ENCODE results near the gene MBNL1.

GRCh38 chr3:152383136-152383606, 114.4 kb downstream of the MBNL1 start:
- TF ChIP-seq, protein P1, sequence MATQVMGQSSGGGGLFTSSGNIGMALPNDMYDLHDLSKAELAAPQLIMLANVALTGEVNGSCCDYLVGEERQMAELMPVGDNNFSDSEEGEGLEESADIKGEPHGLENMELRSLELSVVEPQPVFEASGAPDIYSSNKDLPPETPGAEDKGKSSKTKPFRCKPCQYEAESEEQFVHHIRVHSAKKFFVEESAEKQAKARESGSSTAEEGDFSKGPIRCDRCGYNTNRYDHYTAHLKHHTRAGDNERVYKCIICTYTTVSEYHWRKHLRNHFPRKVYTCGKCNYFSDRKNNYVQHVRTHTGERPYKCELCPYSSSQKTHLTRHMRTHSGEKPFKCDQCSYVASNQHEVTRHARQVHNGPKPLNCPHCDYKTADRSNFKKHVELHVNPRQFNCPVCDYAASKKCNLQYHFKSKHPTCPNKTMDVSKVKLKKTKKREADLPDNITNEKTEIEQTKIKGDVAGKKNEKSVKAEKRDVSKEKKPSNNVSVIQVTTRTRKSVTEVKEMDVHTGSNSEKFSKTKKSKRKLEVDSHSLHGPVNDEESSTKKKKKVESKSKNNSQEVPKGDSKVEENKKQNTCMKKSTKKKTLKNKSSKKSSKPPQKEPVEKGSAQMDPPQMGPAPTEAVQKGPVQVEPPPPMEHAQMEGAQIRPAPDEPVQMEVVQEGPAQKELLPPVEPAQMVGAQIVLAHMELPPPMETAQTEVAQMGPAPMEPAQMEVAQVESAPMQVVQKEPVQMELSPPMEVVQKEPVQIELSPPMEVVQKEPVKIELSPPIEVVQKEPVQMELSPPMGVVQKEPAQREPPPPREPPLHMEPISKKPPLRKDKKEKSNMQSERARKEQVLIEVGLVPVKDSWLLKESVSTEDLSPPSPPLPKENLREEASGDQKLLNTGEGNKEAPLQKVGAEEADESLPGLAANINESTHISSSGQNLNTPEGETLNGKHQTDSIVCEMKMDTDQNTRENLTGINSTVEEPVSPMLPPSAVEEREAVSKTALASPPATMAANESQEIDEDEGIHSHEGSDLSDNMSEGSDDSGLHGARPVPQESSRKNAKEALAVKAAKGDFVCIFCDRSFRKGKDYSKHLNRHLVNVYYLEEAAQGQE (IDR thresholded peaks at IDR 0.05): no peak
- TF ChIP-seq, protein P2, sequence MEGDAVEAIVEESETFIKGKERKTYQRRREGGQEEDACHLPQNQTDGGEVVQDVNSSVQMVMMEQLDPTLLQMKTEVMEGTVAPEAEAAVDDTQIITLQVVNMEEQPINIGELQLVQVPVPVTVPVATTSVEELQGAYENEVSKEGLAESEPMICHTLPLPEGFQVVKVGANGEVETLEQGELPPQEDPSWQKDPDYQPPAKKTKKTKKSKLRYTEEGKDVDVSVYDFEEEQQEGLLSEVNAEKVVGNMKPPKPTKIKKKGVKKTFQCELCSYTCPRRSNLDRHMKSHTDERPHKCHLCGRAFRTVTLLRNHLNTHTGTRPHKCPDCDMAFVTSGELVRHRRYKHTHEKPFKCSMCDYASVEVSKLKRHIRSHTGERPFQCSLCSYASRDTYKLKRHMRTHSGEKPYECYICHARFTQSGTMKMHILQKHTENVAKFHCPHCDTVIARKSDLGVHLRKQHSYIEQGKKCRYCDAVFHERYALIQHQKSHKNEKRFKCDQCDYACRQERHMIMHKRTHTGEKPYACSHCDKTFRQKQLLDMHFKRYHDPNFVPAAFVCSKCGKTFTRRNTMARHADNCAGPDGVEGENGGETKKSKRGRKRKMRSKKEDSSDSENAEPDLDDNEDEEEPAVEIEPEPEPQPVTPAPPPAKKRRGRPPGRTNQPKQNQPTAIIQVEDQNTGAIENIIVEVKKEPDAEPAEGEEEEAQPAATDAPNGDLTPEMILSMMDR (IDR thresholded peaks at IDR 0.05; ENCODE audit: low read depth, low read length, missing input control): no peak
- TF ChIP-seq TAF1 (conservative IDR thresholded peaks at IDR 0.05) (no peak), SP1 (IDR thresholded peaks at IDR 0.05) (no peak), GABPA (IDR thresholded peaks at IDR 0.05 in 1 of 2, conservative IDR thresholded peaks at IDR 0.05 in 1 of 2) (no peak), RAD21 (IDR thresholded peaks at IDR 0.05) (no peak), EGR1 (IDR thresholded peaks at IDR 0.05; ENCODE audit: low read depth in 2 of 2) (no peak), HNF4A (conservative IDR thresholded peaks at IDR 0.05) (no peak), FOXA1 (IDR thresholded peaks at IDR 0.05) (no peak), HNF4G (IDR thresholded peaks at IDR 0.05) (no peak)
- TF ChIP-seq, protein P3, sequence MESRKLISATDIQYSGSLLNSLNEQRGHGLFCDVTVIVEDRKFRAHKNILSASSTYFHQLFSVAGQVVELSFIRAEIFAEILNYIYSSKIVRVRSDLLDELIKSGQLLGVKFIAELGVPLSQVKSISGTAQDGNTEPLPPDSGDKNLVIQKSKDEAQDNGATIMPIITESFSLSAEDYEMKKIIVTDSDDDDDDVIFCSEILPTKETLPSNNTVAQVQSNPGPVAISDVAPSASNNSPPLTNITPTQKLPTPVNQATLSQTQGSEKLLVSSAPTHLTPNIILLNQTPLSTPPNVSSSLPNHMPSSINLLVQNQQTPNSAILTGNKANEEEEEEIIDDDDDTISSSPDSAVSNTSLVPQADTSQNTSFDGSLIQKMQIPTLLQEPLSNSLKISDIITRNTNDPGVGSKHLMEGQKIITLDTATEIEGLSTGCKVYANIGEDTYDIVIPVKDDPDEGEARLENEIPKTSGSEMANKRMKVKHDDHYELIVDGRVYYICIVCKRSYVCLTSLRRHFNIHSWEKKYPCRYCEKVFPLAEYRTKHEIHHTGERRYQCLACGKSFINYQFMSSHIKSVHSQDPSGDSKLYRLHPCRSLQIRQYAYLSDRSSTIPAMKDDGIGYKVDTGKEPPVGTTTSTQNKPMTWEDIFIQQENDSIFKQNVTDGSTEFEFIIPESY (IDR thresholded peaks at IDR 0.05): no peak
- TF ChIP-seq, protein P4, sequence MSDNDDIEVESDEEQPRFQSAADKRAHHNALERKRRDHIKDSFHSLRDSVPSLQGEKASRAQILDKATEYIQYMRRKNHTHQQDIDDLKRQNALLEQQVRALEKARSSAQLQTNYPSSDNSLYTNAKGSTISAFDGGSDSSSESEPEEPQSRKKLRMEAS (IDR thresholded peaks at IDR 0.05): no peak

Data from liver (tissue), 3 donors.